Gastrocnemius medialis (tissue), 4 donors: ENCODE data around the gene PIP5K1C. TPM values are rescaled to one million over a fixed set of nuclear protein-coding genes. Genes with fewer than 3 reads are reported as not detected.
"Not testable (repeated sequence)": the region's sequence is repeated elsewhere in the genome, so short reads cannot be mapped to it uniquely, and the experiment has no call there.

Experiments used
- ATAC-seq, 2 donors: fragments of 150-250 bp; one replicate each; pipeline ENCODE4 v1.9.1; 2016
- DNase-seq, 2 donors: peaks; one replicate each; pipeline ENCODE4 v3.0.0-alpha.2; 2019
- H3K27ac ChIP-seq, 4 donors: fragments of 200-600 bp; sonication (generic); 1 replicate in 1 of 4; 2 replicates in 3 of 4; pipeline ENCODE4 v1.5.1; 2016 to 2018; ENCODE audit warnings: mild to moderate bottlenecking in 2 of 4, moderate library complexity in 1 of 4
- H3K27me3 ChIP-seq, 3 donors: fragments of 200-600 bp; sonication (generic) in 2 of 3; 1 replicate in 1 of 3; 2 replicates in 2 of 3; pipeline versions ENCODE4 v1.5.1 to v1.6.0; 2016 to 2019; ENCODE audit warnings: mild to moderate bottlenecking in 1 of 3, moderate library complexity in 1 of 3
- H3K36me3 ChIP-seq, 2 donors: fragments of 200-600 bp; sonication (generic) in 1 of 2; one replicate each; pipeline ENCODE4 v1.5.1; 2017 to 2018
- H3K4me1 ChIP-seq, 2 donors: fragments of 200-600 bp; sonication (generic) in 1 of 2; one replicate each; pipeline ENCODE4 v1.5.1; 2016 to 2017; ENCODE audit warnings: mild to moderate bottlenecking in 2 of 2
- H3K4me3 ChIP-seq, 4 donors: fragments of 200-600 bp; sonication (generic) in 3 of 4; 1 replicate in 1 of 4; 2 replicates in 3 of 4; pipeline ENCODE4 v1.5.1; 2016 to 2019; ENCODE audit warnings: mild to moderate bottlenecking in 2 of 4
- H3K9me3 ChIP-seq, 3 donors: fragments of 200-600 bp; sonication (generic) in 2 of 3; 1 replicate in 1 of 3; 2 replicates in 2 of 3; pipeline ENCODE4 v1.5.1; 2016 to 2019
- CTCF ChIP-seq, 5 experiments: fragments of 450-650 bp in 3 of 5; fragments of 200-600 bp in 2 of 5; sonication (generic) in 2 of 5; IDR thresholded peaks in 4 of 5; conservative IDR thresholded peaks in 1 of 5; 1 replicate in 4 of 5; 2 replicates in 1 of 5; pipeline ENCODE4 v1.5.1; 2016 to 2019; ENCODE audit warnings: antibody characterized with exemption in 5 of 5, mild to moderate bottlenecking in 3 of 5, moderate library complexity in 3 of 5
- POLR2A ChIP-seq, 2 donors: fragments of 450-650 bp; IDR thresholded peaks; one replicate each; pipeline ENCODE4 v1.6.1; 2017; ENCODE audit warnings: antibody characterized with exemption in 2 of 2, mild to moderate bottlenecking in 2 of 2, moderate library complexity in 2 of 2
- in situ Hi-C, 4 donors: fragments of 200-750 bp; cut with MboI; loops; one replicate each; pipeline versions ENCODE4 v1.15.0 to v1.8.0; 2017; ENCODE audit warnings: low sequenced_read_pairs in 4 of 4
- intact Hi-C: fragments of 100-400 bp; cut with DNase I; formaldehyde crosslinking; loops from one replicate; pipeline ENCODE4 v1.15.1; 2023; ENCODE audit warnings: low total_unique reads
- total RNA-seq, 4 donors: library from RNA; depleted of rRNA; stranded (reverse); fragments of >200 nt; gene quantifications; one replicate each; pipeline versions ENCODE4 v1.1.0 to v1.2.3, GENCODE V29; 2016

Gene PIP5K1C
- total RNA-seq, 4 donors from 2014 or later = 8.2 to 18.0 (median 17.3) TPM

- in situ Hi-C loops = no loop called here
Measured at GRCh38 chr19:3589439-3589838, 110.8 kb downstream of the PIP5K1C start.

DNA sequence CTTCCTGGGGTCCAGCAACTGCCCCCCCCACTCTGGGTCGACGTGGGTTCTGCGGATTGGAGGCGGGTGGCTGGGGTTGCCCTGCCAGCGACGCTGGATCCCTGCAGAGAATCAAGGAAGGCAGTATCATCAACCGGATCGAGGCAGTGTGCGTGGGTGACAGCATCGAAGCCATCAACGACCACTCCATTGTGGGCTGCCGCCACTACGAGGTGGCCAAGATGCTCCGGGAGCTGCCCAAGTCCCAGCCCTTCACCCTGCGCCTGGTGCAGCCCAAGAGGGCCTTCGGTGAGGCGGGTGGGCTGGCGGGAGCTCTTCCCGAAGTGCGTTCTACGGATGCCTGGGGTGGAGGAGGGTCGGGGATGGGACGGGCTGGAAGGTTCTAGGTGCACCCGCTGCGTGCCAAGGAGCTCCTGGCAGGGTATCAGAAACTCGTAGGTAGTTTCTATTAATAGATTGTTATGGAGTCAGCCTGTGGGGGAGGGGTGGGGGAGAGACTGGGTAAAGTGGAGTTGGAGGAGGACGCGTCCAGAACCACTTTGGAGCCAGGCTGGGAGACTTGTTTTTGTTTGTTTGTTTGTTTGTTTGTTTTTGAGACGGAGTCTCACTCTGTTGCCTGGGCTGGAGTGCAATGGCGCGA lies 113.4 kb downstream of the PIP5K1C start:
- in situ Hi-C loops = no loop called here
- DNase-seq = peak in 1 of 2 donors; percentile 56
- no peaks in the 10 kb centered on the region for H3K36me3 ChIP-seq
- H3K9me3 ChIP-seq = no peaks in the 10 kb centered on the region
- no peak overlapping the region for H3K27ac ChIP-seq
- no peak for TF ChIP-seq CTCF (IDR thresholded peaks at IDR 0.05 in 4 of 5, conservative IDR thresholded peaks at IDR 0.05 in 1 of 5)
- no peak for TF ChIP-seq POLR2A (IDR thresholded peaks at IDR 0.05)
- H3K4me1 ChIP-seq = peaks cover 10 to 11% of the 10 kb centered on the region in 2 donors
- peaks cover 12 to 15% (median 15%) of the 10 kb centered on the region in 3 donors for H3K27me3 ChIP-seq
- H3K4me3 ChIP-seq = no peak overlapping the region
- intact Hi-C loops = loop anchor here (2.0 kb wide), 1 partner anchor 32 kb away; no protein-coding TSS in a partner anchor
- ATAC-seq = peak; percentile 30 to 72

More at GRCh38 chr19:3589439-3589838, 110.8 kb downstream of the PIP5K1C start:
- ATAC-seq (no peak), DNase-seq (no peak)
- Histone ChIP-seq H3K27ac (no peak overlapping the region), H3K36me3 (no peaks in the 10 kb centered on the region), H3K9me3 (no peaks in the 10 kb centered on the region), H3K27me3 (peaks cover 12 to 15% (median 15%) of the 10 kb centered on the region in 3 donors), H3K4me3 (no peak overlapping the region), H3K4me1 (peaks cover 10 to 11% of the 10 kb centered on the region in 2 donors)
- TF ChIP-seq POLR2A (IDR thresholded peaks at IDR 0.05) (no peak), CTCF (IDR thresholded peaks at IDR 0.05 in 4 of 5, conservative IDR thresholded peaks at IDR 0.05 in 1 of 5) (no peak)
- intact Hi-C loops = no loop called here

- ATAC-seq = peak in 1 of 2 donors; percentile 14
- intact Hi-C loops = loop anchor here (2.0 kb wide), 1 partner anchor 33 kb away; no protein-coding TSS in a partner anchor
Measured at GRCh38 chr19:3586127-3586626, 114.1 kb downstream of the PIP5K1C start.

GRCh38 chr19:3585301-3586126 lies 114.8 kb downstream of the PIP5K1C start, which contains the start of gene GIPC3:
Gene GIPC3 (plus strand): TSS chr19:3585478. CDS start chr19:3585598, 120 bp downstream.
- peak within 1 kb of the TSS in 1 of 4 donors; percentile 28 for H3K27ac ChIP-seq
- peak within 1 kb of the TSS; percentile 16 to 50 (median 36) for H3K4me3 ChIP-seq
- TF ChIP-seq POLR2A (IDR thresholded peaks at IDR 0.05) (no peak), CTCF (IDR thresholded peaks at IDR 0.05 in 4 of 5, conservative IDR thresholded peaks at IDR 0.05 in 1 of 5) (no peak)
- intact Hi-C loops (loop anchor here (2.0 kb wide), 1 partner anchor 33 kb away; no protein-coding TSS in a partner anchor), in situ Hi-C loops (no loop called here)
- H3K27me3 ChIP-seq = peaks cover 12 to 15% (median 15%) of the 10 kb centered on the region in 3 donors
- ATAC-seq (no peak), DNase-seq (no peak)
- no peaks in the 10 kb centered on the region for H3K36me3 ChIP-seq
- H3K9me3 ChIP-seq = no peaks in the 10 kb centered on the region
- peaks cover 10 to 11% of the 10 kb centered on the region in 2 donors for H3K4me1 ChIP-seq

More at GRCh38 chr19:3586127-3586626, 114.1 kb downstream of the PIP5K1C start:
- H3K27ac ChIP-seq = peak overlapping the region in 1 of 4 donors; percentile 28
- in situ Hi-C loops = no loop called here
- peaks cover 12 to 15% (median 15%) of the 10 kb centered on the region in 3 donors for H3K27me3 ChIP-seq
- H3K4me3 ChIP-seq = peak overlapping the region; percentile 16 to 50 (median 36)
- peak; percentile 30 to 56 (median 52) for TF ChIP-seq CTCF (IDR thresholded peaks at IDR 0.05 in 4 of 5, conservative IDR thresholded peaks at IDR 0.05 in 1 of 5)
- TF ChIP-seq POLR2A (IDR thresholded peaks at IDR 0.05) = no peak
- peaks cover 10 to 11% of the 10 kb centered on the region in 2 donors for H3K4me1 ChIP-seq
- no peaks in the 10 kb centered on the region for H3K9me3 ChIP-seq
- no peaks in the 10 kb centered on the region for H3K36me3 ChIP-seq
- DNase-seq = no peak

- ATAC-seq, H3K27ac ChIP-seq, H3K9me3 ChIP-seq, H3K36me3 ChIP-seq, DNase-seq, in situ Hi-C loops, H3K4me3 ChIP-seq: not testable (repeated sequence)
- H3K4me1 ChIP-seq = peaks cover 10 to 11% of the 10 kb centered on the region in 2 donors
- intact Hi-C loops = loop anchor here (5.0 kb wide), 1 partner anchor 37 kb away; no protein-coding TSS in a partner anchor
- H3K27me3 ChIP-seq = peaks cover 12 to 15% (median 15%) of the 10 kb centered on the region in 3 donors
Measured at GRCh38 chr19:3584036-3584802, 116.0 kb downstream of the PIP5K1C start.

- H3K27me3 ChIP-seq = peaks cover 12 to 15% (median 15%) of the 10 kb centered on the region in 3 donors
- H3K4me3 ChIP-seq, DNase-seq, ATAC-seq, H3K9me3 ChIP-seq, H3K36me3 ChIP-seq, in situ Hi-C loops, H3K27ac ChIP-seq, H3K4me1 ChIP-seq: not testable (repeated sequence)
- intact Hi-C loops = loop anchor here (5.0 kb wide), 1 partner anchor 34 kb away; no protein-coding TSS in a partner anchor
Measured at GRCh38 chr19:3581792-3582191, 118.5 kb downstream of the PIP5K1C start.
